Measurements from ENCODE around the gene ALKBH6.
"Not testable (repeated sequence)": the region's sequence is repeated elsewhere in the genome, so short reads cannot be mapped to it uniquely, and the experiment has no call there.

ALKBH6 gene

DNA sequence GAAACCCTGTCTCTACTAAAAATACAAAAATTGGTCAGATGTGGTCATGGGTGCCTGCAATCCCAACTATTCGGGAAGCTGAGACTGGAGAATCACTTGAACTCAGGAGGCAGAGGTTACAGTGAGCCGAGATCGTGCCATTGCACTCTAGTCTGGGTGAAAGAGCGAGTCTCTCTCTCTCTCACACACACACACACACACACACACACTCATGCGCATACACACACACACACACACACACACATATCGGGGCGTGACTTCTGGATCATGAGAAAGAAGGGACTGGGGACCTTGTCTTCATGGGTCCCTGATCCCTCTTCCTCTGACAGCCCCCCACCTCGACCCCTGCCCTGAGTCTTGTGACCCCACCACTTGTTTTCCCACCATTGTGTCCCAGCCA, 30.8 kb downstream of the ALKBH6 start:
- TF ChIP-seq, protein P1, sequence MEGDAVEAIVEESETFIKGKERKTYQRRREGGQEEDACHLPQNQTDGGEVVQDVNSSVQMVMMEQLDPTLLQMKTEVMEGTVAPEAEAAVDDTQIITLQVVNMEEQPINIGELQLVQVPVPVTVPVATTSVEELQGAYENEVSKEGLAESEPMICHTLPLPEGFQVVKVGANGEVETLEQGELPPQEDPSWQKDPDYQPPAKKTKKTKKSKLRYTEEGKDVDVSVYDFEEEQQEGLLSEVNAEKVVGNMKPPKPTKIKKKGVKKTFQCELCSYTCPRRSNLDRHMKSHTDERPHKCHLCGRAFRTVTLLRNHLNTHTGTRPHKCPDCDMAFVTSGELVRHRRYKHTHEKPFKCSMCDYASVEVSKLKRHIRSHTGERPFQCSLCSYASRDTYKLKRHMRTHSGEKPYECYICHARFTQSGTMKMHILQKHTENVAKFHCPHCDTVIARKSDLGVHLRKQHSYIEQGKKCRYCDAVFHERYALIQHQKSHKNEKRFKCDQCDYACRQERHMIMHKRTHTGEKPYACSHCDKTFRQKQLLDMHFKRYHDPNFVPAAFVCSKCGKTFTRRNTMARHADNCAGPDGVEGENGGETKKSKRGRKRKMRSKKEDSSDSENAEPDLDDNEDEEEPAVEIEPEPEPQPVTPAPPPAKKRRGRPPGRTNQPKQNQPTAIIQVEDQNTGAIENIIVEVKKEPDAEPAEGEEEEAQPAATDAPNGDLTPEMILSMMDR (conservative IDR thresholded peaks at IDR 0.05; ENCODE audit: low read length), result no peak
- DNase-seq (ENCODE audit: low read depth), result no peak
- no peak overlapping the region for H3K4me3 ChIP-seq (ENCODE audit: low read length)

DNA sequence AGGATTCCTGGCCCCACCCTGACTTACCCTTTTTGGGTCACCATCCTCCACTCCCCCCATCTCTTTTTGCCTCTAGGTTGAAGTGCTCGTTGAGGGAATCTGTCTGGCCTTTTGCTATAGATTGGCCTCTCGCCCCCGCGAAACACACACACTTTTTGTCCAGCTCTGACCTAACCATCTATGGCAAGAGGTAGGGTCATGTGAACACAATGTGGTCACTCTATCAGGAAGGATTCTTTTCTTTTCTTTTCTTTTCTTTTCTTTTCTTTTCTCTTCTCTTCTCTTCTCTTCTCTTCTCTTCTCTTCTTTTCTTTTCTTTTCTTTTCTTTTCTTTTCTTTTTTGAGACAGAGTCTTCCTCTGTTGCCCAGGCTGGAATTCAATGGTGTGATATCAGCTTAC, 33.0 kb downstream of the ALKBH6 start:
- H3K4me3 ChIP-seq (ENCODE audit: low read length); DNase-seq (ENCODE audit: low read depth): not testable (repeated sequence)

DNA sequence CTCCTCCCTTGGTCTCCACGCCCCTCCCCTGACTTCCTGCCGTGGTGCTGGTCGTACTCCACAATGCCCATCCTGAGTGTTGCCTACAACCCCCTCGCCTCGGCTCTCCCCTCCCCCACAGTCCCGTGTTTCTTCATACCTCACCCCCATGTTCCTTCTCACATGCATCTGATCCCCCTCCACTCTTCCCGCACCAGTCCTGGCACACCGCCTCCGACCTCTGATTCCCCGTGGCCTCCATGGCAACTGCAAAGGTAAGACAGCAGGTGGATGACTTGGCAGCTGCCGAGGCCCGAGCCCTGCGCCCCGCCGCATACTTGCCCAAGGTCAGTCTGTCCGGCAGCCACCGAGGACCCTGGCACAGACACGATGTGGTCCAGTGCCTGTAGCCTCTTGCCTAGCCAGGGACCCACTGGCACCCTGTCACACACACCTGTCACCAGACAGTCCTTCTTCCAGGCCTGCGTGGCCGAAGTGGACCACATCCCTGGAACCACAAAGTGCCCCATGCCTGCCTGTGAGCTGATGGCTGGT, 35.1 kb downstream of the ALKBH6 start:
- H3K4me3 ChIP-seq (ENCODE audit: low read length), result no peak overlapping the region
- TF ChIP-seq, protein P1 (conservative IDR thresholded peaks at IDR 0.05; ENCODE audit: low read length), result no peak
- DNase-seq (ENCODE audit: low read depth), result no peak

DNA sequence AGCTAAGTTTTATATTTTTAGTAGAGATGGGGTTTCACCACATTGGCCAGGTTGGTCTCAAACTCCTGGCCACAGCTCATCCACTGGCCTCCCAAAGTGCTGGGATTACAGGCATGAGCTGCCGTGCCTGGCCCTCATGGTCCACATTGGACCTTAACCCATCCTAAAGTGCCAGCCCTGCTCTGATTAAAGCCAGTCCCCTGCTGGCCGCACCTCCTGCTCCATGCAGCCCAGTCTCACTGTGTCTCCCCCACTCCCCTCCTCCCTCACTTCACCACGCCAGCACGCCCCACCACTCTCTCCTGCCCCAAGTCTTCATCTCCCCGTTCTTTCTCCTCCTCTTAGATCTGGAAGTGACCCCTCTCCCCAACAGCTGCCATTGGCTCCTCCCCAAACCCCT, 35.7 kb downstream of the ALKBH6 start:
- TF ChIP-seq, protein P1 (conservative IDR thresholded peaks at IDR 0.05; ENCODE audit: low read length), result no peak
- no peak overlapping the region for H3K4me3 ChIP-seq (ENCODE audit: low read length)
- DNase-seq (ENCODE audit: low read depth), result no peak

DNA sequence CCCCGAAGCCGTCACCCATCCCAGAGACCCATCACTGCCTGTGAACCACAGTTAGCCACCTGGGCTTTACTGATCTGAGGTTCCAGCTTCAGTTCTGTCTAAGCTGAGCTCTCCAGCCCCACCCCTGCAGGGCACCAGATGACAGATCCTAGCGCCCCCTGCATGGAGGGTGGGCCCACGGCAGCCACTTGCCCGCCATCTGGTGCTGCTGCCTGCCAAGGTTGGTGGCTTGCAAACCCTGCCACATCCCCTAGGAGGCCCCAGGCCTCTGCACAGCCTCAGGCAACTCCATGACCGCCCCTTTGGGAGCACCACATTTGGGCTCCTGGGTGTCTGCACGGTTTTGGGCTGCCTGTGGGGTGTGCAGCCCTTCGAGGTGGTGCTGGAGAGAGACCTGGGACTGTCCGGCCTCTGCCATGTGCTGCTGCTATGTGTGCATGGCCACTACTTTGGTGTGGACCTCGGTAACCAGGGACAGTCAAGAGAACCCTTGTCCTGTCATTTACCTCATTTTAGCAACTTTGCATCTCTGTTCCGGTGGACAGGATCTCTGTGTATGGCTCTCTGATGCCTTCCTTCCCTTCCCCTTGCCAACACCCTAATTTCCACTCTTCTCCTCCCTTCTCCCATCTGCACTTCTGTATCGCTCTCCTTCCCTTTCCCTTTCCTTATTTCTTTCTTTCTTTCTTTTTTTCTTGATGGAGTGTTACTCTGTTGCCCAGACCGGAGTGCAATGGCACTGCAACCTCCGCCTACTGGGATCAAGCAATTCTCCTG, 36.4 kb downstream of the ALKBH6 start:
- DNase-seq (ENCODE audit: low read depth), result no peak
- H3K4me3 ChIP-seq (ENCODE audit: low read length), result no peak overlapping the region
- TF ChIP-seq, protein P1 (conservative IDR thresholded peaks at IDR 0.05; ENCODE audit: low read length), result no peak; the same call in 1 of the 2 replicates

DNA sequence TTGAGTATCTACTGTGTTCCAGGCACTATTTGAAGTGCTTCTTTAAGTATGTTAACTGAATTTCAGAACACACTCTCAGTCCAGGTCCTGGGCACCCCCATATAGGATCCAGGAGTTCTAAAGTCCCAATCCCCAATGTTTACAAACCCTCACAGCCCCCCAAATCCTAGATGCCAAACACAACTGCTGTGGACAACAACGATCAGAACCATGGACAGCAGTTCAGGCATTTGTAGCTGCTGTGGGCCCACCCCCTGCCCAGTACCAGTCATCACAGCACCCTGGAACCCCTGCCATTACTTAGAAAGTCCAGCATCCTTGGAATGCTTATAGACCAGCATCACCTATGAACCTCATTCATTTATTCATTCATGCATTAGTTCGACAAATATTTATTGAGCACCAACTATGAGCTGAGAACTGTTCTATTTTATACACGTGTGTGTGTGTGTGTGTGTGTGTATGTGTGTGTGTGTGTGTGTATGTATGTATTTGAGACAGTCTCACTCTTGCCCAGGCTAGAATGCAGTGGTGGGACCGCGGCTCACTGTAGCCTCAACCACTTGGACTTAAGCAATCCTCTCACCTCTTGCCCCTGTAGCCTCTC, 38.3 kb downstream of the ALKBH6 start:
- DNase-seq (ENCODE audit: low read depth), result no peak

DNA sequence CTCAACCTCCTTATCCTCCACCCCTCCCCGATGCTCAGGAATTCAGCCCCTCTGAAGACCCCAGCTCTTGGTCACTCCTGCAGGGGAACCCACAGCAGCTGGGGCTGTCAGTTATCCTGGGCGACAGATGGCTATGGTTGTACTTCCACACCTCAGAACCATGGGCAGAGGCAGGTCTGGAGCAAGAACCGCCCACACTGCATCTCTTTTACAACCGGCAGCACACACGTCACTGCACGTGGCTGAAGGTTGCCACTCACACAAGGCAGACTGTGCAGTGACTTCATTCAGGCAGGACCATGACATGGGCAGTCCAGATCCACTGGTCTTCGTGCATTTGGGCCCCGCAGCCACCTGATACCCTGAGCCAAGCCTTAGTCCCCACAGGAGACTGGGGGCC, 40.5 kb downstream of the ALKBH6 start:
- TF ChIP-seq, protein P1 (conservative IDR thresholded peaks at IDR 0.05; ENCODE audit: low read length), result no peak
- DNase-seq (ENCODE audit: low read depth), result no peak
- H3K4me3 ChIP-seq (ENCODE audit: low read length), result no peak overlapping the region

More for the DNA sequence above, 38.3 kb downstream of the ALKBH6 start:
- no peak overlapping the region for H3K4me3 ChIP-seq (ENCODE audit: low read length)
- TF ChIP-seq, protein P1 (conservative IDR thresholded peaks at IDR 0.05; ENCODE audit: low read length), result no peak

All from AG10803 (cell line).